DLD1 (cell line): Measurements from ENCODE around the gene ETV7.
"Not testable (repeated sequence)": the region's sequence is repeated elsewhere in the genome, so short reads cannot be mapped to it uniquely, and the experiment has no call there.

Experiments used
- in situ Hi-C: cut with HindIII; loops from 2 replicates; pipeline ENCODE4 v1.10.0; 2017; ENCODE audit warnings: low sequenced_read_pairs

The ETV7 gene

GRCh38 chr6:36368921-36369865 is 18.3 kb downstream of the ETV7 start:
- in situ Hi-C loops: no loop called here

GRCh38 chr6:36368421-36368820 is 19.0 kb downstream of the ETV7 start:
- in situ Hi-C loops: no loop called here

GRCh38 chr6:36367743-36368142 is 19.7 kb downstream of the ETV7 start:
- in situ Hi-C loops: no loop called here

- in situ Hi-C loops: no loop called here
Observed at GRCh38 chr6:36364669-36365479, 22.6 kb downstream of the ETV7 start.

GRCh38 chr6:36364061-36364635 is 23.3 kb downstream of the ETV7 start:
- in situ Hi-C loops: not testable (repeated sequence)

GRCh38 chr6:36363371-36363752 is 24.1 kb downstream of the ETV7 start:
- in situ Hi-C loops: not testable (repeated sequence)

- in situ Hi-C loops: no loop called here
Observed at GRCh38 chr6:36362551-36363370, 24.7 kb downstream of the ETV7 start.

- in situ Hi-C loops: no loop called here
Observed at GRCh38 chr6:36361071-36361470, 26.4 kb downstream of the ETV7 start.

GRCh38 chr6:36360241-36361054 is 27.0 kb downstream of the ETV7 start:
- in situ Hi-C loops: no loop called here

- in situ Hi-C loops: no loop called here
Observed at GRCh38 chr6:36358226-36358915, 29.1 kb downstream of the ETV7 start.

GRCh38 chr6:36357872-36358225 is 29.6 kb downstream of the ETV7 start:
- in situ Hi-C loops: no loop called here

- in situ Hi-C loops: no loop called here
Observed at GRCh38 chr6:36355819-36356218, 31.6 kb downstream of the ETV7 start.

GRCh38 chr6:36353411-36353915 is 34.0 kb downstream of the ETV7 start:
- in situ Hi-C loops: no loop called here

- in situ Hi-C loops: no loop called here
Observed at GRCh38 chr6:36352477-36353157, 34.9 kb downstream of the ETV7 start.

- in situ Hi-C loops: no loop called here
Observed at GRCh38 chr6:36350681-36351571, 36.5 kb downstream of the ETV7 start.

GRCh38 chr6:36350082-36350481 is 37.4 kb downstream of the ETV7 start:
- in situ Hi-C loops: no loop called here

GRCh38 chr6:36349240-36349639 is 38.2 kb downstream of the ETV7 start:
- in situ Hi-C loops: no loop called here

GRCh38 chr6:36347621-36348020 is 39.8 kb downstream of the ETV7 start:
- in situ Hi-C loops: no loop called here
